CD4-positive, alpha-beta T cell treated with Interleukin-12 subunit alpha and Interleukin-12 subunit beta, for 1 hour (primary cell): ENCODE data around the gene NHS.
"Not testable (repeated sequence)": the region's sequence is repeated elsewhere in the genome, so short reads cannot be mapped to it uniquely, and the experiment has no call there.

ENCODE experiments used
- DNase-seq: peaks from one replicate; pipeline ENCODE4 v3.0.0-alpha.2; 2020

Gene NHS

GRCh38 chrX:17553961-17554482, 179.0 kb downstream of the NHS start:
- no peak for DNase-seq

- DNase-seq: no peak
These were observed 179.9 kb downstream of the NHS start for GRCh38 chrX:17554914-17555313.

- DNase-seq: no peak
These were observed 180.8 kb downstream of the NHS start for GRCh38 chrX:17555846-17556245.

GRCh38 chrX:17559728-17560379, 184.9 kb downstream of the NHS start:
- DNase-seq: no peak

GRCh38 chrX:17560385-17560784, 185.4 kb downstream of the NHS start:
- no peak for DNase-seq

GRCh38 chrX:17563076-17563475, 188.1 kb downstream of the NHS start:
- no peak for DNase-seq

- no peak for DNase-seq
These were observed 188.5 kb downstream of the NHS start for GRCh38 chrX:17563515-17563914.

GRCh38 chrX:17564689-17565409, 189.8 kb downstream of the NHS start:
- no peak for DNase-seq

- no peak for DNase-seq
These were observed 191.7 kb downstream of the NHS start for GRCh38 chrX:17566740-17567139.

- DNase-seq: no peak
These were observed 192.2 kb downstream of the NHS start for GRCh38 chrX:17567187-17567586.

- DNase-seq: no peak
These were observed 192.8 kb downstream of the NHS start for GRCh38 chrX:17567821-17568220.

- DNase-seq: not testable (repeated sequence)
These were observed 193.8 kb downstream of the NHS start for GRCh38 chrX:17568804-17569203.

GRCh38 chrX:17579026-17579425, 204.0 kb downstream of the NHS start:
- no peak for DNase-seq

- no peak for DNase-seq
These were observed 205.6 kb downstream of the NHS start for GRCh38 chrX:17580539-17581152.

GRCh38 chrX:17581641-17582040, 206.6 kb downstream of the NHS start:
- DNase-seq: no peak

- no peak for DNase-seq
These were observed 209.3 kb downstream of the NHS start for GRCh38 chrX:17584248-17584681.

- no peak for DNase-seq
These were observed 210.0 kb downstream of the NHS start for GRCh38 chrX:17585006-17585405.

- no peak for DNase-seq
These were observed 212.4 kb downstream of the NHS start for GRCh38 chrX:17587366-17587765.

- DNase-seq: no peak
These were observed 213.3 kb downstream of the NHS start for GRCh38 chrX:17588303-17588702.

GRCh38 chrX:17590892-17591740, 216.1 kb downstream of the NHS start:
- DNase-seq: peak; percentile 13

GRCh38 chrX:17591741-17592110, 216.7 kb downstream of the NHS start:
- no peak for DNase-seq

- DNase-seq: no peak
These were observed 217.1 kb downstream of the NHS start for GRCh38 chrX:17592117-17592516.

- DNase-seq: no peak
These were observed 219.7 kb downstream of the NHS start for GRCh38 chrX:17594693-17595092.
